Measurements from ENCODE around the gene HSD3B1.

DNA sequence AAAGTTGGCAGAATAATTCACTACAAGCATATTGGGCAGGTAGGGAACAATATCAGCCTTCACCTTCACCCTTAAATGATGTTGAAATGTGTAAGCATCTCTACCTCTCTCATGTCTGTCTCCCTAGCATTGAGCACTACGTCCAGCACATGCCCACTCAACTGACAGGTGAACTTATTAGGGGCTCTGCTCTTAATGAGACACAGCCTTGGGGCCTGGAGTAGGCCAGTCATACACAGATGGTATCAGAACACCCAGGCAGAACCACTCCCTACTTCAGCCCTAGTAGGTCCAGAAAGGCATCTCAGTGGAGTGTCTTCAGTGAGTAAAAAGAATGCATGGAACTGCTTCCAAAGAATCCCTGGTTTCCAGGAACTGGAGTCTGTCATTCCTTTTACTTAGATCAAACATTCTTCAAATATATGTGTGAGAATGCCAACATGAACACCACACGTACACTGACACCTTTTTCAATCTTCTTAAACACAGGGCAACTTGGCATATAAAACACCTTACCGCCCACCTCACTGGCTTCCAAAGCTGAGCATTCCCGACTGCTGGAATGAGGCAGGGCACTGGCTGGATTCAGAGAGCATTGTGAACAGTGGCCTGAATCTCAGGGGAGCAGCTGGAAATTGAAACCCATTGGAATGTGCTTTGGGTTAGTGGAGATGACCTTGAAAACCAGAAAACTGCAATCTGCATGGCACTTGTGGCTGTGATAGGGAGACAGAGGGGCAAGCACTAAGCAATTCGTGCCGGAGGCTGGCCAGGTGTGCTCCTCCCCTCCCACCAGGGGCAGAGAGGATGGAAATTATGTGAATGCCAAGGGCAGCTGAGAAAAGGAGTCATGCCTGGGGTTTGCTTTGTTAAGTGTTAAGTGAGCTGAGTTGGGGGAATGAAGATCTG lies 24.2 kb upstream of the HSD3B1 start:
- TF ChIP-seq, protein P1, sequence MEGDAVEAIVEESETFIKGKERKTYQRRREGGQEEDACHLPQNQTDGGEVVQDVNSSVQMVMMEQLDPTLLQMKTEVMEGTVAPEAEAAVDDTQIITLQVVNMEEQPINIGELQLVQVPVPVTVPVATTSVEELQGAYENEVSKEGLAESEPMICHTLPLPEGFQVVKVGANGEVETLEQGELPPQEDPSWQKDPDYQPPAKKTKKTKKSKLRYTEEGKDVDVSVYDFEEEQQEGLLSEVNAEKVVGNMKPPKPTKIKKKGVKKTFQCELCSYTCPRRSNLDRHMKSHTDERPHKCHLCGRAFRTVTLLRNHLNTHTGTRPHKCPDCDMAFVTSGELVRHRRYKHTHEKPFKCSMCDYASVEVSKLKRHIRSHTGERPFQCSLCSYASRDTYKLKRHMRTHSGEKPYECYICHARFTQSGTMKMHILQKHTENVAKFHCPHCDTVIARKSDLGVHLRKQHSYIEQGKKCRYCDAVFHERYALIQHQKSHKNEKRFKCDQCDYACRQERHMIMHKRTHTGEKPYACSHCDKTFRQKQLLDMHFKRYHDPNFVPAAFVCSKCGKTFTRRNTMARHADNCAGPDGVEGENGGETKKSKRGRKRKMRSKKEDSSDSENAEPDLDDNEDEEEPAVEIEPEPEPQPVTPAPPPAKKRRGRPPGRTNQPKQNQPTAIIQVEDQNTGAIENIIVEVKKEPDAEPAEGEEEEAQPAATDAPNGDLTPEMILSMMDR (IDR thresholded peaks at IDR 0.05): no peak
- TF ChIP-seq FOXJ3 (CRISPR knock-in tag; IDR thresholded peaks at IDR 0.05): no peak
- TF ChIP-seq, protein P2, sequence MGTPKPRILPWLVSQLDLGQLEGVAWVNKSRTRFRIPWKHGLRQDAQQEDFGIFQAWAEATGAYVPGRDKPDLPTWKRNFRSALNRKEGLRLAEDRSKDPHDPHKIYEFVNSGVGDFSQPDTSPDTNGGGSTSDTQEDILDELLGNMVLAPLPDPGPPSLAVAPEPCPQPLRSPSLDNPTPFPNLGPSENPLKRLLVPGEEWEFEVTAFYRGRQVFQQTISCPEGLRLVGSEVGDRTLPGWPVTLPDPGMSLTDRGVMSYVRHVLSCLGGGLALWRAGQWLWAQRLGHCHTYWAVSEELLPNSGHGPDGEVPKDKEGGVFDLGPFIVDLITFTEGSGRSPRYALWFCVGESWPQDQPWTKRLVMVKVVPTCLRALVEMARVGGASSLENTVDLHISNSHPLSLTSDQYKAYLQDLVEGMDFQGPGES (IDR thresholded peaks at IDR 0.05; ENCODE audit: low read depth, low read length): no peak
- no peak for TF ChIP-seq YY1 (IDR thresholded peaks at IDR 0.05; ENCODE audit: low read depth)
- no peak for TF ChIP-seq RFX5 (IDR thresholded peaks at IDR 0.05; ENCODE audit: low read length)
- TF ChIP-seq EP300 (IDR thresholded peaks at IDR 0.05; ENCODE audit: borderline replicate concordance in 1 of 2, low read depth in 1 of 2, low read length in 1 of 2): no peak
- TF ChIP-seq EZH2phosphoT487 (IDR thresholded peaks at IDR 0.05; ENCODE audit: borderline replicate concordance, low read depth): no peak
- no peak for TF ChIP-seq POLR2AphosphoS5 (IDR thresholded peaks at IDR 0.05; ENCODE audit: low read depth, low read length)
- TF ChIP-seq RAD21 (IDR thresholded peaks at IDR 0.05; ENCODE audit: low read length): no peak
- no peak for TF ChIP-seq JUND (IDR thresholded peaks at IDR 0.05)
- TF ChIP-seq SIN3A (IDR thresholded peaks at IDR 0.05; ENCODE audit: borderline replicate concordance, low read depth, low read length): no peak
